ENCODE measurements around the gene CASP2.

DNA sequence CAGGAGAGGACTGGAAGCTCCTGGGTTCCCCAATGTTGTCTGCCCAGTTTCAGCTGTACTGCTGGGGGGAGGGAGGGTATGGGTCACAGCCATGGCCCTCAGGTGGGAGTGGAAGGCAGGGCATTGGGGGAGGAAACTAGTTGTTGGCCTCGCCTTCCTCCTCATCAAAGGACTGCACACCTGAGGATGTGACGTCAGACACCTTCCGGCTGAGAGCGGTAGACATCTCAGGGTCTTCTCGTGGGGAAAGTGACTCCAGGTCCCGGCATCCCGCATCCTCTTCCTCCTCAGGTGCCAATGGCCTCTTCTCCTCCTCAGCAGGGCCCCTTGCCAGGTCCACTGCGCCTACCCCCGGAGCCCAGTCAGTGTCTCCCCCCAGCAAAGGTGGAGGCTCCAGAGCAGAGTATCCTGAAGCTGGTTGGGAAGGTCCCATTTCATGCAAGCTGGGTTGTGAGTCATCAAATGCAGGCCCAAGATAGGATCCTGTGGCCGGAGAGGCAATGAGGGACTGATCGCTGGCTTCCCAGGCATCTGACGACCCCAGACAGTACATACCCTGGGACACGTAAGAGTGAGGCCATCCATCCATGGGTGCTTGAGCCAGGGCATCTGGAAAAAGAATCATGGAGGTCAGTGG lies 68.4 kb downstream of the CASP2 start:
- TF ChIP-seq, protein P1, sequence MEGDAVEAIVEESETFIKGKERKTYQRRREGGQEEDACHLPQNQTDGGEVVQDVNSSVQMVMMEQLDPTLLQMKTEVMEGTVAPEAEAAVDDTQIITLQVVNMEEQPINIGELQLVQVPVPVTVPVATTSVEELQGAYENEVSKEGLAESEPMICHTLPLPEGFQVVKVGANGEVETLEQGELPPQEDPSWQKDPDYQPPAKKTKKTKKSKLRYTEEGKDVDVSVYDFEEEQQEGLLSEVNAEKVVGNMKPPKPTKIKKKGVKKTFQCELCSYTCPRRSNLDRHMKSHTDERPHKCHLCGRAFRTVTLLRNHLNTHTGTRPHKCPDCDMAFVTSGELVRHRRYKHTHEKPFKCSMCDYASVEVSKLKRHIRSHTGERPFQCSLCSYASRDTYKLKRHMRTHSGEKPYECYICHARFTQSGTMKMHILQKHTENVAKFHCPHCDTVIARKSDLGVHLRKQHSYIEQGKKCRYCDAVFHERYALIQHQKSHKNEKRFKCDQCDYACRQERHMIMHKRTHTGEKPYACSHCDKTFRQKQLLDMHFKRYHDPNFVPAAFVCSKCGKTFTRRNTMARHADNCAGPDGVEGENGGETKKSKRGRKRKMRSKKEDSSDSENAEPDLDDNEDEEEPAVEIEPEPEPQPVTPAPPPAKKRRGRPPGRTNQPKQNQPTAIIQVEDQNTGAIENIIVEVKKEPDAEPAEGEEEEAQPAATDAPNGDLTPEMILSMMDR (IDR thresholded peaks at IDR 0.05): no peak
- no peak for TF ChIP-seq NFIC (IDR thresholded peaks at IDR 0.05; ENCODE audit: borderline replicate concordance)
- no peak for TF ChIP-seq MXI1 (IDR thresholded peaks at IDR 0.05; ENCODE audit: low read depth, low read length)
- no peak for TF ChIP-seq GABPA (IDR thresholded peaks at IDR 0.05; ENCODE audit: low read depth)
- no peak for TF ChIP-seq EP300 (IDR thresholded peaks at IDR 0.05; ENCODE audit: borderline replicate concordance in 1 of 2, low read depth in 1 of 2, low read length in 1 of 2)
- TF ChIP-seq, protein P2, sequence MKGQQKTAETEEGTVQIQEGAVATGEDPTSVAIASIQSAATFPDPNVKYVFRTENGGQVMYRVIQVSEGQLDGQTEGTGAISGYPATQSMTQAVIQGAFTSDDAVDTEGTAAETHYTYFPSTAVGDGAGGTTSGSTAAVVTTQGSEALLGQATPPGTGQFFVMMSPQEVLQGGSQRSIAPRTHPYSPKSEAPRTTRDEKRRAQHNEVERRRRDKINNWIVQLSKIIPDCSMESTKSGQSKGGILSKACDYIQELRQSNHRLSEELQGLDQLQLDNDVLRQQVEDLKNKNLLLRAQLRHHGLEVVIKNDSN (IDR thresholded peaks at IDR 0.05; ENCODE audit: borderline replicate concordance, low read depth): no peak

All from SK-N-SH (cell line).